Nucleus accumbens (tissue), 56 donors: ENCODE results near the gene SLC35F3.
A peak's percentile ranks its signal among the peaks of the same experiment; 100 is the strongest.
"Not testable (repeated sequence)": the region's sequence is repeated elsewhere in the genome, so short reads cannot be mapped to it uniquely, and the experiment has no call there.

ENCODE experiments used
- DNase-seq, 56 donors: peaks; one replicate each; lab custom pipeline; 2025; lab: John Stamatoyannopoulos, UW

Gene SLC35F3

GRCh38 chr1:234272656-234273312 is 368.3 kb downstream of the SLC35F3 start:
- no peak for DNase-seq

- DNase-seq = no peak
Measured at GRCh38 chr1:234273981-234274380, 369.5 kb downstream of the SLC35F3 start.

- DNase-seq = no peak
Measured at GRCh38 chr1:234276151-234276788, 371.8 kb downstream of the SLC35F3 start.

- DNase-seq = no peak
Measured at GRCh38 chr1:234277161-234277868, 372.8 kb downstream of the SLC35F3 start.

GRCh38 chr1:234279021-234279420 is 374.5 kb downstream of the SLC35F3 start:
- no peak for DNase-seq

- no peak for DNase-seq
Measured at GRCh38 chr1:234280500-234280899, 376.0 kb downstream of the SLC35F3 start.

- DNase-seq = peak in 43 of 56 donors; percentile 6 to 63 (median 28)
Measured at GRCh38 chr1:234281826-234282489, 377.5 kb downstream of the SLC35F3 start.

GRCh38 chr1:234286206-234286605 is 381.7 kb downstream of the SLC35F3 start:
- DNase-seq = no peak

- no peak for DNase-seq
Measured at GRCh38 chr1:234288946-234289345, 384.5 kb downstream of the SLC35F3 start.

GRCh38 chr1:234289538-234290305 is 385.2 kb downstream of the SLC35F3 start:
- no peak for DNase-seq

GRCh38 chr1:234292011-234292410 is 387.5 kb downstream of the SLC35F3 start:
- no peak for DNase-seq

- DNase-seq = no peak
Measured at GRCh38 chr1:234292548-234292947, 388.1 kb downstream of the SLC35F3 start.

- no peak for DNase-seq
Measured at GRCh38 chr1:234294109-234294817, 389.8 kb downstream of the SLC35F3 start.

- no peak for DNase-seq
Measured at GRCh38 chr1:234295068-234295467, 390.6 kb downstream of the SLC35F3 start.

GRCh38 chr1:234295626-234296025 is 391.1 kb downstream of the SLC35F3 start:
- no peak for DNase-seq

GRCh38 chr1:234296496-234296895 is 392.0 kb downstream of the SLC35F3 start:
- DNase-seq = no peak

- no peak for DNase-seq
Measured at GRCh38 chr1:234297668-234298067, 393.2 kb downstream of the SLC35F3 start.

- DNase-seq = no peak
Measured at GRCh38 chr1:234300096-234300495, 395.6 kb downstream of the SLC35F3 start.

GRCh38 chr1:234301663-234302062 is 397.2 kb downstream of the SLC35F3 start:
- not testable (repeated sequence) for DNase-seq
